Fibroblast of skin of back (primary cell): Measurements from ENCODE around the gene DNAH11.
A peak's percentile ranks its signal among the peaks of the same experiment; 100 is the strongest.
"Not testable (repeated sequence)": the region's sequence is repeated elsewhere in the genome, so short reads cannot be mapped to it uniquely, and the experiment has no call there.

Source experiments
- DNase-seq: peaks from one replicate; pipeline ENCODE4 v3.0.0-alpha.2; 2013

The DNAH11 gene

GRCh38 chr7:21719846-21720245, 177.0 kb downstream of the DNAH11 start:
- no peak for DNase-seq

DNA sequence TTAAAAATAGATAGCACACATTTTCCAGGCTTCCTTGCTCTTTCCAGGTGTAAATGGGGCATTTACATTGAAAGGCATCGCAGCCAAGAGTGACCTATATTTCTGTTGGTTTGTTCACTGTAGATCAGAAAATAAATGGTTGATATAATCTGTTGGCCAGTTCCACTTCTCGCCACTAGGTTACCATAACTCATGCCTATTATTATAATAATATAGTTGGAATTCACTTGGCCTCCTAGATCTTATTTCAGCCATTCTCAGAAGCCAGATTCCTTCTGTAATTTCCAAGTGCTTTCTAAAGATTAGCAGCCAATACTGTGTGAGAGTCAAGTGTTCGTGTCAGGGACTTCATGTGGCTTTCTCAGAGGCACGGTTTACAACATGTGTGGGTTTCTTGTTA, 179.5 kb downstream of the DNAH11 start:
- no peak for DNase-seq

DNA sequence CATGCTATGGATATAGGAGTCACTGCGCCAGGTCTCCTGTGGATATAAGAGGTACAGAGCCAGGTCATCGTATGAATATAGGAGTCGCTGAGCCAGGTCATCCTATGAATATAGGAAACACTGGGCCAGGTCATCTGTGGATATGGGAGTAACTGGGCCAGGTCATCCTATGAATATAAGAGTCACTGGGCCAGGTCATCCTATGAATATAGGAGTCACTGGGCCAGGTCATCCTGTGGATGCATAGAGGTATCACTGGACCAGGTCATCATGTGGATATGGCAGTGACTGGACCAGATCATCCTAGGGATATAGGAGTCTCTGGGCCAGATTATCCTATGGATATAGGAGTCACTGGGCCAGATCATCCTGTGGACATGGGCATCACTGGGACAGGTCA, 181.7 kb downstream of the DNAH11 start:
- DNase-seq: no peak

DNA sequence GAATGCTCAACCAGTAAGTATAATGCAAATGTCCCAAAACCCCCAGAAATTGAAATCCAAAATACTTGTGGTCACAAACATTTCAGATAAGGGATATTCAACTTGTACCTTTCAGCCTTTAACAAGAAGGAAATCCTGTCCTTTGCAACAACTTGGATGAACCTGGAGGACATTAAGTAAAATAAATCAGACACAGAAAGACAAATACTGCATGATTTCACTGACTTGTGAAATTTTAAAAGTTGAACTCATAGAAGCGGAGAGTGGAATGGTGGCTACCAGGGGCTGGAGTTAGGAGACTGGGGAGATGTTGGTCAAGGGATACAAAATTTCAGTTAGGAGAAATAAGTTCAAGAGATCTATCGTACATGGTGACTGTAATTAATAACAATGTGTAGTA, 187.6 kb downstream of the DNAH11 start:
- DNase-seq: no peak

- DNase-seq: no peak
Observed at GRCh38 chr7:21731977-21732376, 189.1 kb downstream of the DNAH11 start.

DNA sequence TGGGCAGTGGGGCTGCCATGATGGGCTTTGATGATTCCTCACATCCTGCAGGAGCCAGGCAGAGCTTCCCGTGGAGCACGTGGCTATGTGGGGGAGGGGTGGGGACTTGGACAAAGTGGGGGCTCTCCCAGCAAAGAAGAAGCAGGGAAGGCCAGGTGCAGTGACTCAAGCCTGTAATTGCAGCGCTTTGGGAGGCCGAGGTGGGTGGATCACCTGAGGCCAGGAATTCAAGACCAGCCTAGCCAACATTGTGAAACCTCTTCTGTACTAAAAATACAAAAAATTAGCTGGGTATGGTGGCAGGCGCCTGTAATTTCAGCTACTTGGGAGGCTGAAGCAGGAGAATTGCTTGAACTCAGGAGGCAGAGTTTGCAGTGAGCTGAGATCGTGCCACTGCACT, 190.1 kb downstream of the DNAH11 start:
- not testable (repeated sequence) for DNase-seq

GRCh38 chr7:21733837-21734236, 191.0 kb downstream of the DNAH11 start:
- DNase-seq: no peak

DNA sequence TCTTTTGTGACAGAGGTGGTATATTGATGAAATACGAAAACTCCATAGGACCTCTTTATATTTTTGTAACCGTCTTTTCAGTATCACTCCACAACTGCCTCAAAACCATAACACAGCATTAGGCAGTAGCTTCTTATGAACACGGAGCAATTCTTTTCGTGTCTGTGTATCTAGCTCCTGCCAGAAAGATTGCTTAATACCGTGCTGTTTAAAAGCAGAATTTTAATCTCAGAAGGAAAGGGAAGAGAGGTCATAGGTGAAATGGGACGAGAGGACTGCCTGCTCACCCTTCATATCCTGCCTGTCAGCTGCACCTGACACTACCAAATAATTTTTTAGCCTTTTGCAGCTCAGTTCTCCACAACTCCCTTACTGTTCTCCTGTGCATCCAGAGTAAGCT, 200.7 kb downstream of the DNAH11 start:
- DNase-seq: no peak

GRCh38 chr7:21746949-21747348, 204.1 kb downstream of the DNAH11 start:
- no peak for DNase-seq

DNA sequence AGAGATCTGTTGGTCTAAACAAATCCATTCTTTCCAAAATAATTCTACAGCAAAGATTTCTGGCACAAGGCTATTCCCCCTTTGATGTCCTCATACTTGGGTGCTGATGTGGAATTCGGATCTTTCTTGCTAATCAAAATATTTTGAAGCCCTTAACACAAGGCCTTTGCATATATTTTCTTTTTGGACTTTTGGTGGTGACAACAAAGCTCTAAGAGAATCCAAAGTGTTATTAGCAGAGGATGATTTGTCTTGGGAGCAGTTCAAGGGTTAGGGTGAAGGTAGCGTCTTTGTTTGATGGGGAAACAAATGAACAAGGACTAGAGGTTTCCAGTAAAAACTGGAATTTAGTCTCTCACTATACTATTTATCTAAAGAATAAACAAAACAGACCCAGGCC, 205.0 kb downstream of the DNAH11 start:
- no peak for DNase-seq

GRCh38 chr7:21749378-21749777, 206.5 kb downstream of the DNAH11 start:
- DNase-seq: no peak

DNA sequence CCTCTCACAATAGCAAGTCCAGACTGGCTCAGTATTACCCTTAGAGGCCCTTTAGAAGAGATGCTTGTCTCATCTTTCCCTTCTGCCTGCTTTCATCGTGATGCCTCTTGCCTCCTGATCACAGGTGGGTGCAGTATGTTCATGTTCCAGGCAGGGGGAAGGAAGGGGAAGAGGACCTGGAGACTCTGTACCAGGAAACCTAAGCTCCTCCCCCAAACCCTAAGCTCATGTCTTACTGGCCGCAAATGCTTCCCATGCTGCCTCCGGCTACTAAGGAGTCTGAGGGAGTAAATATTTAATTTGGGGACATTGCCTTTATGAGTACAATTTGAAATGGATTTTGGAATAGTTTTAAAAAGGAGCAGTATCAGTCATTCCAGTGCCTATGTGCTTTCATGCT, 210.2 kb downstream of the DNAH11 start:
- no peak for DNase-seq

GRCh38 chr7:21754963-21755362, 212.1 kb downstream of the DNAH11 start:
- no peak for DNase-seq

GRCh38 chr7:21757537-21758282, 214.9 kb downstream of the DNAH11 start:
- no peak for DNase-seq

GRCh38 chr7:21758286-21758685, 215.4 kb downstream of the DNAH11 start:
- no peak for DNase-seq

- no peak for DNase-seq
Observed at GRCh38 chr7:21762469-21762868, 219.6 kb downstream of the DNAH11 start.

DNA sequence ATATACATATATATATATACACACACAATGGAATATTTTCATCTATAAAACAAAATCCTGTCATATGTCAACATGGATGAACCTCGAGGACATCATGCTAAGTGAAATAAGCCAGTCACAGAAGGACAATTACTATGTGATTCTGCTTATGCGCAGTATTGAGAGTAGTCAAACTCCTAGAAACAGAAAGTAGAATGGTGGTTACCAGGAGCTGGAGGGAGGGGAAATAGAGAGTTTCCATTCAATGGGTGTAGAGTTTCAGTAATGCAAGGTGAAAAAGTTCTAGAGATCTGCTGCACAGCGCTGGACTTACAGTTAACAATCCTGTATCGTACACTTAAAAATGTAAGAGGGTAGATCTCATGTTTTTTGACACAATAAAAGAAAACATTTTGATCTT, 221.0 kb downstream of the DNAH11 start:
- DNase-seq: no peak

- DNase-seq: no peak
Observed at GRCh38 chr7:21766218-21766617, 223.4 kb downstream of the DNAH11 start.

GRCh38 chr7:21767300-21767900, 224.6 kb downstream of the DNAH11 start:
- peak; percentile 6 for DNase-seq

DNA sequence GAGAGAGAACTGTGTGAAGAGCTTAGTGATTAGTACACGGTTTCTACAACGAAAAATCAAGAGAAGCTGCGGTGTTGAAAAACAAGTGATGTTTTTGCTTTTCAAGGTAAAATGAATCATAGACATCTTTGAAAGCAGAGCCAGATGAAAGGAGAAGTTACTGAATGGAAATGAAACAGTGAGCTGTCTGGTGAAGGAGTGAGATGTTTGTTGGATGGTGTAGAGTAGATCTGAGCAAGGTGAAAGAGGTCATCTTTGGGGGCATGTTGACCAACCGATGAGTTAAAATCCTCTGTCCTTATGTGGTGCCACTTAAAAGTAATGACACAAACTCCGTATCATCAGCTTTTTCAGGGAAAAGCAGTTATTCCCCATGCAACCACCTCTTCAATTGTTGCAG, 225.4 kb downstream of the DNAH11 start:
- no peak for DNase-seq

GRCh38 chr7:21771266-21771665, 228.4 kb downstream of the DNAH11 start:
- DNase-seq: no peak

DNA sequence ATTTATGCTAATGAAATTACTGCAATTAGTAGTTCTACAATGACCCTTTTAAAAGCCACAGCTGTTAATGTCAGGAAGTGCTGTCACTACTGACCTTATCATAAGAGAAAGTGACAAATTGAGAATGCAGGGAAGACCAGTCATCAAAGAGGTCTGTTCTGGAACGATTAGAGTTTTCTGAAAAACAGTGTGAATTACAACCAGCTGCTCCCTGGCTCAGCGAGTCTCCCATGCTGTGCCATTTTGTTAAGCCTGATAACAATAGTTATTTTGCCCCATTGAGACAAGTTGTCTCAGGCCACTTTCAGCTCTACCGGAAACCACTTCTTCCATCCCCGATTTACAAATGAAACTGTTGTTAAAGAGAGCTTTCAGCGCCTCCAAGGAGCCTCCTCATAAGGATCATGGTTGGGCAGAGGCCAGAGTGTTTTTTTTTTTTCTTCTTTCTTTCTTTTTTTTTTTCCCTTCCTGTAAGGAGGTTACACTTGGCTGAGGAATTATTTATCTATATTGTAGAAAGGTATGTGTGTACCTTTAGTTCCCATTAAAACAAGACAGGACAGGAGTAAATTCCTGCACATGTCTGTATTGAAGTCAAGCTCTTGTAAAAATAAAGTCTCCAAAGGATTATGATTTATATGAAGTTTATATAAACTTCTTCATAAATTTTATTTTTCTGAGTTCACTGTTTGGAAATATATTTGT, 229.2 kb downstream of the DNAH11 start:
- no peak for DNase-seq

DNA sequence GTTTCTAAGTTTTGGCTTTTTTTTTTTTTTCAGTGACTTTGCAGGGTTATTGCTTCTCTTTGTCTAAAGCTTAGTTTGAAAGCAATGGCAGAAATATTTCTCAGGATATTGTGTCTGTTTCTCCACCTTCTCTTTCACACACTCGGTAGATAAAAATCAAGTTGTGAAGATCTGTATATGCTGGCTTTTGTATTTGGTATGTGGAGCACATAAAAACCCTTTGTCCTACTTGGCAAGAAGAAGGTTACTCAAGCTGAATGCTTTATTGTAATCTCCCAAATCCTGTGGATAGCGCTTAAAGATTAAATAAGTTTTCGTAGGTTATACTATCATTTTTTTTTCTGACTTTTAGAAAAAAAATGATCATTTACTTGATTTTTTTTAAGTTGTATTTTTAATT, 230.5 kb downstream of the DNAH11 start:
- no peak for DNase-seq

DNA sequence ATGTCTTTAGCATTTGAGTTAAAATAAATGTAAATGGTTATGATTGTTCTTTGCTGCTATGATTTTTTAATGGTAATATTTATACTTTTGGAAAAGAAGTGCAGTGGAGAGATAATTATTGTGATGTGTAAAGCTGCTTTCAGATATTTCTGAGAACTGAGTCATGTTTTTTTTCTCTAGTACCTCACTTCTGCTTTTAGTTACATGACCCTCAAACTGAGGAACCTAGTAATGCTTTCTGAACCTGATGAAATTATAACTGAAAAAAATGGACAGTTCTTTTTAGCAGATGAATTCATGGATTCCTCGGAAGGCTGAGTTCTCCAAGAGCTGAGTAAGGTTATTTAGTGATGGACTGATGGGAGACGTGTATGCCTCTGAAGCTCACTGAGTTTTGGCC, 235.1 kb downstream of the DNAH11 start:
- DNase-seq: no peak
